ENCODE measurements around the gene SIPA1.

DNA sequence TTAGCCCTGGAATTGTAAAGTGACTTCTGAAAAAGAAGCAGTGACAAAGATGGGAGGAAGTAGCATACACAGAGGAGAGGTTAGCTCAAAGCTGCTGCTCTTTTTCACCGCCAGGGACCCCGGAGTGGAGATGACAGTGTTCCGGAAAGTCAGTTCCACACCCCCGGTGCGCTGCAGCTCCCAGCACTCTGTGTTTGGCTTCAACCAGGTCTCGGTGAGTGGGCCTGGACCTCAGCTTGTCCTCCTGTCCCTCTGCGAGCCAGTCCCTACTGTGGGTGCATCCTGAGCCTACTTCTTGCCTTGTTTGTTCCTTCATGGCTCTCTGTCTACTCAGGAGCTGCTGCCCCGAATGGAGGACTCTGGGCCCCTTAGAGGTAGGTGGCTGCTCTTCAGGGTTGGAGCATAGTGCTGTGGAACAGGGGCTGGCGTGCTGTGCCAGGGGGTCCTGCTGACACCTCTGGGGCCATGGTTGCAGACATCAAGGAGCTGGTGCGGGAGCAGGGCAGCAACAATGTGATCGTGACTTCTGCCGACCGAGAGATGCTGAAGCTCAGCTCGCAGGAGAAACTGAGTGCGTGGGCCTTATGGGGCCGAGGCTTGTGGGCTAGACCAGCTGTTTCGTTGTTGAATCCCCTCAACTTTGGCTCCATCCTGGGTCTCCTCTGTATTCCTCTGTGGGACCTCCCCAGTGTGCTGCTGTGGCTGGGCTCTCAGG, 20.6 kb upstream of the SIPA1 start:
- TF ChIP-seq CREB1 (CRISPR knock-in tag; IDR thresholded peaks at IDR 0.05) (no peak), CTCF (IDR thresholded peaks at IDR 0.05) (no peak), NFE2L1 (CRISPR knock-in tag; IDR thresholded peaks at IDR 0.05) (no peak), ZMAT4 (CRISPR knock-in tag; IDR thresholded peaks at IDR 0.05) (no peak), ESRRA (CRISPR knock-in tag; IDR thresholded peaks at IDR 0.05; ENCODE audit: borderline replicate concordance) (no peak), NR2C2 (CRISPR knock-in tag; IDR thresholded peaks at IDR 0.05) (no peak), MLX (CRISPR knock-in tag; IDR thresholded peaks at IDR 0.05) (no peak)
- TF ChIP-seq, protein P1, sequence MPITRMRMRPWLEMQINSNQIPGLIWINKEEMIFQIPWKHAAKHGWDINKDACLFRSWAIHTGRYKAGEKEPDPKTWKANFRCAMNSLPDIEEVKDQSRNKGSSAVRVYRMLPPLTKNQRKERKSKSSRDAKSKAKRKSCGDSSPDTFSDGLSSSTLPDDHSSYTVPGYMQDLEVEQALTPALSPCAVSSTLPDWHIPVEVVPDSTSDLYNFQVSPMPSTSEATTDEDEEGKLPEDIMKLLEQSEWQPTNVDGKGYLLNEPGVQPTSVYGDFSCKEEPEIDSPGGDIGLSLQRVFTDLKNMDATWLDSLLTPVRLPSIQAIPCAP (CRISPR knock-in tag; IDR thresholded peaks at IDR 0.05), result no peak
- TF ChIP-seq, protein P2, sequence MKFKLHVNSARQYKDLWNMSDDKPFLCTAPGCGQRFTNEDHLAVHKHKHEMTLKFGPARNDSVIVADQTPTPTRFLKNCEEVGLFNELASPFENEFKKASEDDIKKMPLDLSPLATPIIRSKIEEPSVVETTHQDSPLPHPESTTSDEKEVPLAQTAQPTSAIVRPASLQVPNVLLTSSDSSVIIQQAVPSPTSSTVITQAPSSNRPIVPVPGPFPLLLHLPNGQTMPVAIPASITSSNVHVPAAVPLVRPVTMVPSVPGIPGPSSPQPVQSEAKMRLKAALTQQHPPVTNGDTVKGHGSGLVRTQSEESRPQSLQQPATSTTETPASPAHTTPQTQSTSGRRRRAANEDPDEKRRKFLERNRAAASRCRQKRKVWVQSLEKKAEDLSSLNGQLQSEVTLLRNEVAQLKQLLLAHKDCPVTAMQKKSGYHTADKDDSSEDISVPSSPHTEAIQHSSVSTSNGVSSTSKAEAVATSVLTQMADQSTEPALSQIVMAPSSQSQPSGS (CRISPR knock-in tag; IDR thresholded peaks at IDR 0.05; ENCODE audit: borderline replicate concordance, low read depth), result no peak

Measured in WTC11 (cell line).